Stimulated activated effector memory CD8-positive, alpha-beta T cell treated with anti-CD3 and anti-CD28 coated beads, Interleukin-12 subunit alpha, Interleukin-12 subunit beta, amount 100 ng/mL, for 72 hours (primary cell): ENCODE data around the gene LCN2.

Source experiments
- ATAC-seq: fragments of 150-1000 bp; cut with Tn5 transposase; 2 replicates; pipeline ENCODE4 v1.10.0; 2021
- DNase-seq, 2 donors: peaks; one replicate each; pipeline ENCODE4 v3.0.0; 2021 to 2022; ENCODE audit warnings: low spot score in 2 of 2
- H3K27ac Mint-ChIP-seq: one replicate; pipeline ENCODE4 v1.8.0; 2022; ENCODE audit warnings: mild to moderate bottlenecking, mixed read lengths
- H3K36me3 Mint-ChIP-seq: one replicate; pipeline ENCODE4 v1.8.0; 2022; ENCODE audit warnings: mild to moderate bottlenecking, mixed read lengths
- H3K4me1 Mint-ChIP-seq: one replicate; pipeline ENCODE4 v1.8.0; 2022; ENCODE audit warnings: mixed read lengths
- H3K4me3 Mint-ChIP-seq: one replicate; pipeline ENCODE4 v1.8.0; 2022; ENCODE audit warnings: mild to moderate bottlenecking, mixed read lengths
- H3K9me3 Mint-ChIP-seq: one replicate; pipeline ENCODE4 v1.8.0; 2022; ENCODE audit warnings: mixed read lengths

Gene LCN2

DNA sequence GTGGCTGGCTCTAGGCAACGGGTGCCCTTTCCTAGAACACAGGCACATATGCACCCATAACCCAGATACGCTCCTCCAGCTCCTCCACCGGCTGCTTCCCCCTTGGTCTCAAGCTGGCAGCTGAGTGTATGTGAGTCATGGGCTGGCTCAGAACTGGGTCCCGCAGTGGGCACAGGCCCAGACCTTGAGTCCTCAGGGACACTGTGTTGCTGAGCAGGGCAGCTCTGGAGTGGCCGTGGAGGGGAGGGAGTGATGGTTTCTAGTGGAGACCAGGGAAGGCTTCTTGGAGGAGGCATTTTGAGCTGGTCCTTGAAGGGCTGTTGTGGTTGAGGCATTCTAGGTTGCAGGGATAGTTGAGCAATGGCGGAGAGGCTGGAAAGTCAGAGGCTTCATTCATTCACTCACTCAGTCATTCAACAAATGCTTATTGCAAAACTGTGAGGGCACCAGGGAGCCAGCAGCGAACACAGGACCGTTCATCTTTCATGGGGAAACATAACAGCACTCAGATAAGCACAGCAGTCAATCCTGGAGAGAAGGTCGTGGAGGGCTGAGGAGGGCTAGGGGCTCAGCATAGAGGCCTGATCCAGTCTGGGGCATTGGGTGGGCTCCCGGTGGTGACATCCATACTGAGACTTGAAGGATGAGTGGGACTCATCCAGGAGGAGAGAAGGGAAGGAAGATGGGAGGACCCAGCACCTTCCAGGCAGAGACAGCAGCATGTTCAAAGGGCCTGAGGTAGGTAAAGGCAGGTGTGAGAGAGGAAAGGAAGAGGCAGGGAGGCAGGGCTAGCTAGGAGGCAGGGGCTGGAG lies 13.2 kb downstream of the LCN2 start:
- H3K27ac Mint-ChIP-seq: no peak overlapping the region
- H3K4me1 Mint-ChIP-seq: peaks cover 25% of the 10 kb centered on the region
- no peak for DNase-seq
- ATAC-seq: no peak
- peak overlapping the region; percentile 72 for H3K4me3 Mint-ChIP-seq
- H3K36me3 Mint-ChIP-seq: peaks cover 61% of the 10 kb centered on the region
- H3K9me3 Mint-ChIP-seq: no peaks in the 10 kb centered on the region

DNA sequence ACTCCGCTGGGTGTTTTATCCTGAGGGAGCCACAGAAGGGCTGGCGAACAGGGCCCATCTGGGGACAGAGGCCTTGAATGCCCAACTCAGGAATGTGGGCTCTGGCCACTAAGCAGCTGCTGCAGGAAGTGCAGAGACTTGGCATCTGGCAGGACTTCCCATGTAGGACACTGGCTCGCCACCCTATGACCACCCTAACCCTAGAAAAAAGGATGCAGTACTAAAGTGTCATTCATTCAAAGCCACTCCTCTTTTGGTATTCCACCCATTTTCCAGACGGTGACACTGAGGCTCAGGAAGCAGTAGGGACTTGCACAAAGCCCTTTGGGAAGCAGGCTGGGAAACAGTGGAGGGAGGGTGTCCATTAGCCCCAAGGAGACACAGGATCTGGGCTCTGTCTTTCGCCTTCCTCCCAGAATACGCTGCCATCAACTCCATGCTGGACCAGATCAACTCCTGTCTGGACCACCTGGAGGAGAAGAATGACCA lies 13.8 kb downstream of the LCN2 start:
- H3K9me3 Mint-ChIP-seq: no peaks in the 10 kb centered on the region
- ATAC-seq (no peak), DNase-seq (no peak)
- H3K36me3 Mint-ChIP-seq: peaks cover 68% of the 10 kb centered on the region
- H3K4me1 Mint-ChIP-seq: peaks cover 25% of the 10 kb centered on the region
- no peak overlapping the region for H3K27ac Mint-ChIP-seq
- H3K4me3 Mint-ChIP-seq: no peak overlapping the region

DNA sequence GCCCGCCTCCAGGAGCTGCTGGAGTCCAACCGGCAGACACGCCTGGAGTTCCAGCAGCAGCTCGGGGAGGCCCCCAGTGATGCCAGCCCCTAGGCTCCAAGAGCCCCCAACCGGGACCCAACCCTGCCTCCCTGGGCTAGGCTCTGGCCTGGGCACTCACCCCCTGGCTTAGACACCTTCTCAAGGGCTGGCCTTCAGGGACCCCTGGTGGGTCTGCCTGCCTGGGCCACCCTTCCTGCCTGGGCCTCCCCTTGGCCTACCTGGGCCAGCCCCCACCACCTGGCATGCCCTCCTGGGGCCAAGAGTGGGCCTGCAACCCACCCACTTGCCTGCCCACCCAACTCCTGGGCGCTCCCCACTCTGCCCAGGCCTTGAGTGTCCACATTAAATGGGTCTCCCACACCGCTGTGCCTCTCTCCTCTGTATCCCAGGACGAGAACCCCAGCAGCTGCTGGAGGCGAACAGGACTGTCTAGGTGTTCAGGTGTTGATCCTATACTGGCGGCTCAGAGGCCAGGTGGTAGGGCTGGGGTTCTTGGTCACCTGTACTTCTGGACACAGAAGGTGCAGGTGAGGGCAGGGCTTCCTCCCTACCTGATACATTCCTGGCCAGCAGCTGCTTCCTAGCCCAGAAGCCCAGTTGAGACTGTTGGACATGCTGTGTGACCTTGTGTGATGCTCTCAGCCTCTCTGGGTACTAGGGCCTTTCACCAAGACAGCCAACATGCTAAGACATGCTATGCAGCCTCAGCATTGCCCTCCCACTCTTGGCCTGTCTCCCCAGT lies 14.5 kb downstream of the LCN2 start:
- Mint-ChIP-seq H3K4me3 (no peak overlapping the region), H3K9me3 (no peaks in the 10 kb centered on the region), H3K4me1 (peaks cover 25% of the 10 kb centered on the region), H3K27ac (peak overlapping the region; percentile 23), H3K36me3 (peaks cover 74% of the 10 kb centered on the region)
- DNase-seq (no peak), ATAC-seq (no peak)

DNA sequence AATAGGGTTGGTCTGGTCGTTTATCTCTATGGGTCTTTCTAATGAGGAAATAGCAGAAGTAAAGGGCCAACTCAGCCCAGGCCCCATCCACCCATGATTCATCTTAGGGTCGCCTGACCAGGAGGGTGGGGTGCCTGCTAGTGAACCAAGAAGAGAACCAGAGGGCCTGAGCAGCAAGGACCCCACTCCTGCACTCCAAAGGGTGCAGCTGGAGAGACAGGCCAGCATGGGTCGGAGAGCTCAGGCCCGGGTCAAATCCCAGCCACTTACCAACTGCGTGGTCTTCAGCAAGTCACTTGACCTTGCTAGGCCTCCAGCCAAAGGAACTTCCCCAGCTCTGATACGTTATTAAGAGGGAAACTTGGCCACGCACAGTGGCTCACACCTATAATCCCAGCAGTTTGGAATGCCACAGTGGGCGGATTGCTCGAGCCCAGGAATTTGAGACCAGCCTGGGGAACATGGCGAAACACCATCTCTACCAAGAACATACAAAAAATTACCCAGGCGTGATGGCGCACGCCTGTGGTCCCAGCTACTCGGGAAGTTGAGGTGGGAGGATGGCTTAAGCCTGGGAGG lies 15.1 kb downstream of the LCN2 start:
- ATAC-seq: no peak
- peaks cover 81% of the 10 kb centered on the region for H3K36me3 Mint-ChIP-seq
- no peaks in the 10 kb centered on the region for H3K9me3 Mint-ChIP-seq
- peaks cover 21% of the 10 kb centered on the region for H3K4me1 Mint-ChIP-seq
- H3K27ac Mint-ChIP-seq: peak overlapping the region; percentile 23
- no peak for DNase-seq
- no peak overlapping the region for H3K4me3 Mint-ChIP-seq

DNA sequence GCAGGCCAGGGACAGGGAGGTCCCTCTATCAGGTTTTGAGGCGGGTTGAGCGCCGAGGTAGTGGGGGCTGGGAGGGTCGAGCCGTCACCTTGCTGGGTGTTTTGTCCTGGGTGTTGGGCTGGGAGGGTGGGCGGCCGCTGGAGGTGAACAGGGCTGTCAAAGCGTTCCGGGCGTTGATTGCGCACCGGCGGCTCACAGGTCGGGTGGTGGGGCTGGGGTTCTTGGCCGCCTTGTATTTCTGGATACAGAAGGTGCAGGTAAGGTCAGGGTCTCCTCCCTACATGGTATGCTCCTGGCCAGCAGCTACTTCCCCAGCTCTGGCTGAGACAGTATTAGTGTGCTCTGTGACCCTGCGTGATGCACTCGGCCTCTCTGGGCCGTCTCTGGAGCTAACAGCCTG lies 16.9 kb downstream of the LCN2 start:
- peaks cover 92% of the 10 kb centered on the region for H3K36me3 Mint-ChIP-seq

DNA sequence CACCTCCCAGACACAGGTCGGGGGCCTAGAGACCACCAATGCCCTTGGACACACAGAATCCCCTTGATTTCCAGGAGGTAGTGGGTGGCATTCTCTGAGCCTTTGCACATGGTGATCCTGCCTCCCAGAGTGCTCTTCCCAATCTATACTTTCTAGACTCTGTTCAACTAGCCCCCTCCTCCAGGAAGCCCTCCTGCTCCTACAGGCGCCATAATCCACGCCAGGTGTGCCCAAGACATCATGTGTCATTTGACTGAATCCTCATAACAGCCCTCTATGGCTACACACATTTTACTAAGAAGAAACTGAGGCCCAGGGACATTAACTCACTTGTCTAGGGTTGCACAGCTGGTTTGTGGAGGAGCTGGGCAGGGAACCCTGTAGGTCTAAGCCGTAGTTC lies 18.0 kb downstream of the LCN2 start:
- Mint-ChIP-seq H3K4me1 (peaks cover 8% of the 10 kb centered on the region), H3K4me3 (no peak overlapping the region), H3K36me3 (peaks cover 88% of the 10 kb centered on the region), H3K27ac (peak overlapping the region; percentile 90), H3K9me3 (no peaks in the 10 kb centered on the region)
- ATAC-seq (no peak), DNase-seq (no peak)

More for the DNA sequence above, 16.9 kb downstream of the LCN2 start:
- no peaks in the 10 kb centered on the region for H3K9me3 Mint-ChIP-seq
- H3K4me1 Mint-ChIP-seq: peaks cover 15% of the 10 kb centered on the region
- peak overlapping the region; percentile 48 for H3K27ac Mint-ChIP-seq
- DNase-seq (no peak), ATAC-seq (no peak)
- H3K4me3 Mint-ChIP-seq: no peak overlapping the region

DNA sequence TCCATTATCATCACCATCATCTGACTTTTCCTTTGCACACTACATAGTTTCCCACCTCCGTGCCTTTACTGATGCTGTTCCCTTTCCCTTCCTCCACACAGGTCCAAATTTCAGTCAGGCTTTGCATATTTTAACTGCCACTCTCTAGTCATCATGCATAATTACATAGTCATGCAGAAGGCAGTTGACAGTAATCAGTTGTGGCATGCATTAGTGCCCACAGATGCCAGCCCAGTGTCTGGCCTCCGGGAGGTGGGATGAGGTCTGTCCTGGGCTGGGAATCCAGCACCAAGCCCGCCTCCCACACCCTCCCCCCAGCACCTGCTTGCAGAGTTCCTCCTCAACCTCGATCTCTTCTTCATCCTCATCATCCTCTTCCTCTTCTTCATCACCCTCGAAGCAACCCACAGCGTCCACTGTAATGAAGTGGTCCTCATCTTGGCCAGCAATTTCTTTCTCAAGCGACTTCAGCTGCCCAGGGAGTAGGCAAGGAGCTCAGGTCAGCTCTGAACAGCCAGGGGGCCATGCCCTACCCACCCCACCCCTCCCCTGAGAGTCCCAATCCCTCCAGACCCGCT lies 19.6 kb downstream of the LCN2 start:
- no peak overlapping the region for H3K27ac Mint-ChIP-seq
- H3K9me3 Mint-ChIP-seq: no peaks in the 10 kb centered on the region
- ATAC-seq (no peak), DNase-seq (no peak)
- H3K4me3 Mint-ChIP-seq: no peak overlapping the region
- no peaks in the 10 kb centered on the region for H3K4me1 Mint-ChIP-seq
- H3K36me3 Mint-ChIP-seq: peaks cover 84% of the 10 kb centered on the region

DNA sequence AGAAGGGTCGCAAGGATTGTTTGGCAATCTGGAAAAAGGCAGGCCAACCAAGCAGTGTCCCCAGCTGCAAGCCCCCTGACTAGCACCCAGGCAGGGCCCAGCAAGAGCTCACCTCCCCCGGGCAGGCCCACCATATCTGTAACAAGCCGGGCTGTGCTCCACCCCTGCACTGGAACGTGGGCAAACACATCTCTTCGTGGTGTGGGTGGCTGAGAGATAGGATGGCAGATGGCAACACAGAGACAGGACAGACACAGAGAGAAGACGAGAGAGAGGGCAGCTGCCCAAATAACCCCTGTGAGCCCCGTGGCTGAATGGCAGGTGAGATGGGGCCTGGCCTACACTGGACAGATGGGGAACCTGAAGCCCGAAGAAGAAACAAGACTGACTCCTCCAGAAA lies 20.2 kb downstream of the LCN2 start:
- H3K9me3 Mint-ChIP-seq: no peaks in the 10 kb centered on the region
- ATAC-seq: no peak
- H3K36me3 Mint-ChIP-seq: peaks cover 84% of the 10 kb centered on the region
- H3K27ac Mint-ChIP-seq: no peak overlapping the region
- no peak overlapping the region for H3K4me3 Mint-ChIP-seq
- no peak for DNase-seq
- no peaks in the 10 kb centered on the region for H3K4me1 Mint-ChIP-seq

DNA sequence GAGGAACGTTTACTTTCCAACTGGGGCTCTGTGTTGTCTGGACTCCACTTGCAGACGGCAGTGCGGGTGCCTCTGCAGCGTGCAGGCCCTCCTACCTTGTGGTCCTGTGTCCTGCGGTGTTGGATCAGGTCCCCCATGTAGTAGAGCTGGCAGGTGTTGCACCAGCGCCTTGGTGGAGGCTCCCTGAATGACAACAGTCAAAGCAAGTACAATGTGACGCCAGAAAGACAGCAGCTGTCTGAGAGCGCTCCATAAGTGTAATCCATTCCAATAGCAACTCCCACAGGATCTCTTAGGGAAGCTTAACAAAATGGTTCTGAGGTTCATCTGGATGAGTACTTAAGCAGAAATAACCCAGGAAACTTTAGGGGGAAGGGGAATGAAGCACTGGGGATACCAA lies 20.7 kb downstream of the LCN2 start:
- no peak overlapping the region for H3K4me3 Mint-ChIP-seq
- H3K9me3 Mint-ChIP-seq: no peaks in the 10 kb centered on the region
- DNase-seq (no peak), ATAC-seq (no peak)
- peaks cover 84% of the 10 kb centered on the region for H3K36me3 Mint-ChIP-seq
- no peaks in the 10 kb centered on the region for H3K4me1 Mint-ChIP-seq
- no peak overlapping the region for H3K27ac Mint-ChIP-seq

DNA sequence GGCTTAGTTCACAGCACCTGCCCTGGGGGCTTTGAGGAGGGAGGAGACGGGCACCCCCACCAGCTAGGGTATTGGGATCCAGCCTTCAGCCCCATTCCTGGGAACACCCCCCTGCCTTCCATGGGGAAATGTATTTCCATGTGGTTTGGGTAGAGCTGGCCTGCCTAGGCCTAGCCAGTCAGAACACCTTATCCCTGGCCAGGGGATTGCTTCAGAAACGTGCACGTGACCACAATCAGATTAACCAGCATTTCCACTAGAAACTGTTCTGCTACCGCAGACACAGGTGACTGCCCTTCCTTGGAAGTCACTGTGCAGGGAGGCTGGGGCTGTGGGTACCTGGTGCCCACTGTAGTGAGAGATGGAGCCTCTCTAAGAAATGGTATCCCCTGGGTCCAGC lies 24.8 kb downstream of the LCN2 start:
- Mint-ChIP-seq H3K4me1 (no peaks in the 10 kb centered on the region), H3K27ac (no peak overlapping the region), H3K9me3 (no peaks in the 10 kb centered on the region), H3K36me3 (peaks cover 78% of the 10 kb centered on the region), H3K4me3 (no peak overlapping the region)
- DNase-seq: no peak
- ATAC-seq: no peak

DNA sequence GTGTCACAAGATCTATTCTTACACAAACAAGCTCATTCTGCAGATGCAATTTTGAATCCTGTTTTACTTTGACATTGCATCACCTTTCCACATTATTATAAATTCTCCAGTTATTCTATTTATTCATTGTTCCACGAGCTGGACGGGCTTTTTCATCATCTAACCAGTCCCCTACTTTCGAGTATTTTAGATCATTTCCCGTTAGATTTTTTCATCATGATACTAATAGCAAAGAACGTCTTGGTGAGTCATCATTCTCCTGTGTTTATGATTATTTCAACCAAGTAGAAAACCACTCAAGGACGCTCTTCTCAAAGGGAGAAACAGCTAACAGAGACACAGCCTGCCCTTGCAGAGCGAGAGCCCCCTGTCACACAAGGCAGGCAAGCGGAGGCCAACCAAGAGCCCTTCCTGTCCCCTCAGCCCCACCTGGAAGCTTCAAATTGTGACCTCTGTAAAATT lies 25.9 kb downstream of the LCN2 start:
- Mint-ChIP-seq H3K36me3 (peaks cover 78% of the 10 kb centered on the region), H3K27ac (no peak overlapping the region), H3K4me1 (no peaks in the 10 kb centered on the region), H3K4me3 (no peak overlapping the region), H3K9me3 (no peaks in the 10 kb centered on the region)
- ATAC-seq (no peak), DNase-seq (no peak)

DNA sequence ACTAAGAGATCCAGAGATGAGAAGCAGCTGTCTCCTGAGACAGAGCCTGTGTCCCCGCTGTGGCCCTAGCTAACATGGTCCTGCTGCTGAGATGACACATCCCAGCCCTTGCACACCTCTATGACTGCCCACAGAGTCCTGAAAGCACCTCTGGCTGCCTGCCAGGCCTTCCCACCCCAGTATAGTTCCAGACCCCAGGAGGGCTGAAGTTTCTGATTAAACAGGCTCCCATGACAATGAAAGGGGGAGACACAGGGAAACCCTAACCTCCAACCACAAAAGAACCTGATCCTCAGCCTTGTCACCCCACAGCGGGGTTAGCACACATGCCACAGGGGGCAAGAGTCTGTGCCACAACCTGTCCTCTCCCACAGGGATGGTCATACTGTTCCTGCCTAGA lies 26.5 kb downstream of the LCN2 start:
- peaks cover 78% of the 10 kb centered on the region for H3K36me3 Mint-ChIP-seq
- no peak overlapping the region for H3K4me3 Mint-ChIP-seq
- no peak for DNase-seq
- peak overlapping the region; percentile 29 for H3K27ac Mint-ChIP-seq
- no peak for ATAC-seq
- no peaks in the 10 kb centered on the region for H3K9me3 Mint-ChIP-seq
- no peaks in the 10 kb centered on the region for H3K4me1 Mint-ChIP-seq

DNA sequence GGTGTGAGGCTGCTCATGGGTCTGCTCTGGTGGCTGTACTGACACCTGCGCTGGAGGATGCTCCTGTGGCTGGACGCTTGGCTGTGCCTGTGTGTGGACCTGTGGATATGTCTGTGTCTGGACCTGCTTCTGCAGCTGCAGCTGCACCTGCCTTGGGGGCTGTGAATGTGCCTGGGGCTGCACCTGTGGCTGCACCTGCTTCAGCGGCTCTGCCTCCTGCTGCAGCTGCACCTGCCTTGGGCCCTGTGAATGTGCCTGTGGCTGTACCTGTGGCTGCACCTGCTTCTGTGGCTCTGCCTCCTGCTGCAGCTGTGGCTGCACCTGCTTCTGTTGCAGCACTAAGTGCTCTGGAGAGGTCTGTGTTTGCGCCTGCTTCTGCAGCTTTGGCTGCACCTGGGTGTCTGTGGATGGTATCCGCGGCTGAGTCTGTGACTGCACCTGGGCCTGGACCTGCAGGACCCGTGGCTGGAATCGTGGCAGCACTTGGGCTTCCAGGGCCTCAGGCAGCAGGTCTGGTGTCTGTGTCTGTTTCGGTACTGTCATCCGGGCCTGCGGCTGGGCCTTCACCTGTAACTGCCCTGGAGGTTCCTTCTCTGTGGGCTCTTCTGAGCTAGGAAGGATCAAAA lies 29.7 kb downstream of the LCN2 start:
- DNase-seq: no peak
- H3K27ac Mint-ChIP-seq: no peak overlapping the region
- peaks cover 84% of the 10 kb centered on the region for H3K36me3 Mint-ChIP-seq
- ATAC-seq: no peak
- peaks cover 15% of the 10 kb centered on the region for H3K4me1 Mint-ChIP-seq
- no peak overlapping the region for H3K4me3 Mint-ChIP-seq
- no peaks in the 10 kb centered on the region for H3K9me3 Mint-ChIP-seq

DNA sequence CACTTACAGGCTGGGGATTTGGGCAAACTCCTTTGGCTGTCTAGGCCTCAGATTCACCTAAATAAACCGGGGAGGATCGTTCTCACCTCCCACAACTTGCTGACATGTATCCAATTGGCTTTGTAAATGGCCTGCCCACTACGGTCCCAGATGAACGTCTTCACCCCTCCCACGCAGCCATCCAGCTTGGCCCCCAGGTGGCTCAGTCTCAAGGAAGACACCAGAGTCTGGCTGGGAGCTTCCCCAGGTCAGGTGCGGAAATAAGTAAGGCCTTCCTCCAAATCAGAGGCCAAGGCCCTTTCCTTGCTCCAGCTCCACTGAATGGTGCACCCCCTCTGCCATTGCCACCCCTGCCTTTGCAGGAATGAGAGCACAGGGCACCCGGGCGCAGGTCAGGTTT lies 30.7 kb downstream of the LCN2 start:
- Mint-ChIP-seq H3K9me3 (no peaks in the 10 kb centered on the region), H3K27ac (no peak overlapping the region), H3K36me3 (peaks cover 84% of the 10 kb centered on the region), H3K4me1 (peaks cover 18% of the 10 kb centered on the region), H3K4me3 (no peak overlapping the region)
- ATAC-seq (no peak), DNase-seq (no peak)

DNA sequence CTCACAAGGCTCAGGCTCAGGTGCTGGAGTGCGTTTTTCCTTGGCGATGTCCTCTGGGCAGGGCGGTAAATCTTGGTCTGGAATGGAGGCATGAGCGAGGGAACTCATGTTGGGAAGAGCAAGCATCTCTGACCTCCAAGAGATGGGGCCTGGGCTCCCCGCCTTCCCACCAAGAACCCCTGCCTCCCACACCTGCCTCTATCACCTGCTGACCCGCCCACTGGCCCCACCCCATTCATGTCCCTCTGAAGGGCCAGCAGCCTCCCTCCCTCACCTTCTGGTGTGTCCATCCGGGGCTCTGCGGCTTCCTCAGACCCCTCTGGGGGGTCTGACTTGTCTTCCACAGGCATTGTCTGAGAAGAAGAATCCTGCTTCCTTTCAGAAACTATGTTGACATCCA lies 31.2 kb downstream of the LCN2 start:
- H3K36me3 Mint-ChIP-seq: peaks cover 84% of the 10 kb centered on the region
- no peaks in the 10 kb centered on the region for H3K9me3 Mint-ChIP-seq
- ATAC-seq (no peak), DNase-seq (no peak)
- H3K27ac Mint-ChIP-seq: no peak overlapping the region
- H3K4me3 Mint-ChIP-seq: no peak overlapping the region
- H3K4me1 Mint-ChIP-seq: peaks cover 19% of the 10 kb centered on the region
